ENCODE measurements around the gene EDNRA.

EDNRA gene

GRCh38 chr4:147530723-147531122 is 49.8 kb downstream of the EDNRA start:
- no peak for DNase-seq (ENCODE audit: low read depth)
- TF ChIP-seq CTCF (conservative IDR thresholded peaks at IDR 0.05; ENCODE audit: control insufficient read depth, insufficient read depth, low read depth, low read length) = no peak
- H3K4me3 ChIP-seq (ENCODE audit: control insufficient read depth, low read depth, low read length) = no peak overlapping the region

GRCh38 chr4:147532896-147533295 is 52.0 kb downstream of the EDNRA start:
- H3K4me3 ChIP-seq (ENCODE audit: control insufficient read depth, low read depth, low read length) = no peak overlapping the region
- DNase-seq (ENCODE audit: low read depth) = no peak
- no peak for TF ChIP-seq CTCF (conservative IDR thresholded peaks at IDR 0.05; ENCODE audit: control insufficient read depth, insufficient read depth, low read depth, low read length)

GRCh38 chr4:147533331-147533730 is 52.4 kb downstream of the EDNRA start:
- no peak for DNase-seq (ENCODE audit: low read depth)
- no peak overlapping the region for H3K4me3 ChIP-seq (ENCODE audit: control insufficient read depth, low read depth, low read length)
- no peak for TF ChIP-seq CTCF (conservative IDR thresholded peaks at IDR 0.05; ENCODE audit: control insufficient read depth, insufficient read depth, low read depth, low read length)

GRCh38 chr4:147535124-147535523 is 54.2 kb downstream of the EDNRA start:
- DNase-seq (ENCODE audit: low read depth) = no peak
- H3K4me3 ChIP-seq (ENCODE audit: control insufficient read depth, low read depth, low read length) = no peak overlapping the region
- TF ChIP-seq CTCF (conservative IDR thresholded peaks at IDR 0.05; ENCODE audit: control insufficient read depth, insufficient read depth, low read depth, low read length) = no peak

- H3K4me3 ChIP-seq (ENCODE audit: control insufficient read depth, low read depth, low read length) = no peak overlapping the region
- DNase-seq (ENCODE audit: low read depth) = no peak
- no peak for TF ChIP-seq CTCF (conservative IDR thresholded peaks at IDR 0.05; ENCODE audit: control insufficient read depth, insufficient read depth, low read depth, low read length)
Measured at GRCh38 chr4:147538711-147539110, 57.8 kb downstream of the EDNRA start.

- DNase-seq (ENCODE audit: low read depth) = no peak
- TF ChIP-seq CTCF (conservative IDR thresholded peaks at IDR 0.05; ENCODE audit: control insufficient read depth, insufficient read depth, low read depth, low read length) = no peak
- H3K4me3 ChIP-seq (ENCODE audit: control insufficient read depth, low read depth, low read length) = no peak overlapping the region
Measured at GRCh38 chr4:147539959-147540358, 59.1 kb downstream of the EDNRA start.

Data from fibroblast of mammary gland (primary cell).